HG03457 (cell line): ENCODE results near the gene NRP2.

Experiments used
- ATAC-seq: cut with Tn5 transposase; IDR thresholded peaks from one replicate; pipeline ENCODE4 v1.9.1; 2021; ENCODE audit warnings: moderate number of reproducible peaks; ENCODE audit not compliant: unreplicated experiment

NRP2 gene

DNA sequence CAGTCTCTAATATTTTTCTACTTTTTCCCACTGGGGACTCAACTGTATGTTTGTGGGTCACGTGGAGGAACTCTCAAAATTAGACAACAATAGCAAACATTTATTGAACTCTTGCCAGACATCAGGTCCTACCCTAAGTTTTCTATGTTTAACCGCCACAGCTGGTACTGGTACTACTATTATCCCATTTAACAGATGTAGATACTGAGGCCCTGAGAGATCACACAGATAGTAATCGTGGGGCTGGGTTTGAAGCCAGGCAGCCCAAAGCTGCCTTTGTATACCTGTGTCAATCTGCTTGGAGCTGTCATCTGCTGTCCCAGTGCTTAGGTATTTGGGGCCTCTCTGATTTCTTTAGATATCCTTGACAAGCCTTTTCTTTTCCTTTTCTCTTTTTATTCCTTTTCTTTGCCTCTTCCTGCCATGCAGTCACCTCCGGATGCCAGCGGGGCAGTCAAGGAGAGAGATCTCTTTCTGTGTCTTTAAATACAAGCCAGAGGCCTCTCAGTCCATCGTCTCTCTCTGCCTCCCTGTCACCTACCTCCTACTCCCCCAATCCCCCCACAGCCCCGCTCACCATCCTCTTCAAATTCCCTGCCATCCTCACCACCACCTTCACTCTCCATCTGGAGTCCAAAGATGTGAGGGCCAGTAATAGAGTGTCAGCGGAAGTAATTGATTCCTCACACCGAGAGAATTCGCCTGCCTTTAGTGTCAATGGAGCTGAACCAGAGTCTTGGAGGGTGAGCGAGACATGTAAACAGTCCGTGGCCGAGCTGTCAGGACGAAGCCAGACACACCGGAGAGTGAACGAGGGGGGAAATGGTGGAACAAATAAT is 23.4 kb downstream of the NRP2 start:
- ATAC-seq: no peak

DNA sequence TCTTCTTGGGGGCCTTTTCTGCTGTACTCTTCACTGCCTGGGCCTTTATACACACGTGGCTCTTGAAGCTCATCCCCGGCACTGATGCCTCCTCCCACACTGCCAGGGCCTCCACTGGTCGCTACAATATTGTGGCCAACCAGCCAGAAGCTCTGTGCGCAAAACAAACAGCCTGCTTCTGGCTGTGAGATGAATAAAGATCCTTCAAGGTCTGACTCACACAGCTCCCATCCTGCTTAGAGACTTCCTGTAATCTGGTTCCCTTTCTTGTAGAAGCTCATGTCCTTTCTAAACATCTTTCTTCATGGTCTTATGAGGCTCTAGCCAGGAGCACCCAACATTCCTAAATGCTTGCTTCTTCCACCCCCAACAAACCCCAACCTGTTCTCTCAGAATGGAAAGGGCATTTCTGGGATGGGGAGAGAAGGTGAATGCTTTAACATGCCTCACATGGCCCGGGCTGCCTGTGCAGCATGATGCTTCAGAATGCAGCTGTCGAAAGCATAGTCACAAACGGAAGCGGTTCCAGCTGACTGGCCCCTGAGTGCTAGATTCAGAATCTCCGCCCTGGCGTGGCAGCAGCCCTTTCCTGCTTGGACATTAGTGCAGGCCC is 24.6 kb downstream of the NRP2 start:
- ATAC-seq: peak; percentile 96

DNA sequence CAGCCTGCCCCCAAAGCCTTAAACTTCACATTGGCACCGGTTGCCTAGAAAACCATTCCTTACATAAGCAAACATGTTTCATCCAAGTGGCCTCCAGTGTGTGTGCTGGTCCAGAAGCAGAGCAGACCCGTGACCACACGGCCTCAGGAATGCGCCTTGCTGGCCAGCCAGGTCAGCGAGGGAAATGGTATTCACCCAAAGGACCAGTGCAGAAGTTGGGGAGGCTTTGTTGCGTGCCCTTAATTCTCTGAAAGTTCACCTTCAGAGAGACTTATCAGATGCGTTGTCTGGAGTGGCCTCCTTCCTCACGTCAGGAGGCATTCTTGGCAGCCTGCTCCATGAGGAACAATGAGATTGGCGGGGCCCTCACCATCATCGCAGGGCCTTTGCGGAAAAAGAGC is 25.9 kb downstream of the NRP2 start:
- no peak for ATAC-seq

DNA sequence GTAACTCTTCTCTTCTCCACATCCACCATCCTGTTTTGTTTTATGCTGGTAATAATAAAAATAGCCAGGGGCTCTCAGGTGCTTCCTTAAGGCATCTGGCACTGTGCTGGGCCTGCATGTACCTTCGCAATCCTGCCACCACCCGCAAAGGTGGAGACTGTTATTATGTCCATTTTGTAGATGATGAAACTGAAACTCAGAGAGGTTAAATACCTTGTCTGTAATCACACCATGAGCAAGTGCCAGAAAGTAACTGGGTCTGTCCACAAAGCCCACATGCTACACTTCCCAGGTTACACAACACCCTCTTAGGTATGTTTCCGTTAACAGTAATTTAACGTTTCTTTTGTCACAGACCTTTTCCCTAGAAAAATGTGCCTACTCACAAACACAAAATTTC is 27.0 kb downstream of the NRP2 start:
- no peak for ATAC-seq

DNA sequence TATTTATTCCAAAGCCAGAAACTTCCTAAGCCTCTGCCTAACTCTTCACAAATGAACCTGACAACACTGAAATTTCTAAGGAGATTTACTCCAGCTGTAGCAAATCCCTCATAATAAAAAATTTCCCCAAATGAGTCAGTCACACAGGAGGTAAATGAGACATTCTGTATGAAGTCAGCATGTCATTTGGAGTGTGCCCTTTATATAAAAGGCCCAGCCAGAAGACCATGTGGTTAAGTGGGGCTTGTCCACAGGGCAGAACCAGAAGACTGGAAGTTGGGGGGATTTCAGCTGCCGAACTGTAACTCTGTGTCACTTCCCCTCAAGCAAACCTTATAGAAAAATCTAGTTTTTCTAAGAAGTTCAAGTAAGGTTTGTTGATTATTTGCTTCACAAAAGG is 30.2 kb downstream of the NRP2 start:
- ATAC-seq: no peak

DNA sequence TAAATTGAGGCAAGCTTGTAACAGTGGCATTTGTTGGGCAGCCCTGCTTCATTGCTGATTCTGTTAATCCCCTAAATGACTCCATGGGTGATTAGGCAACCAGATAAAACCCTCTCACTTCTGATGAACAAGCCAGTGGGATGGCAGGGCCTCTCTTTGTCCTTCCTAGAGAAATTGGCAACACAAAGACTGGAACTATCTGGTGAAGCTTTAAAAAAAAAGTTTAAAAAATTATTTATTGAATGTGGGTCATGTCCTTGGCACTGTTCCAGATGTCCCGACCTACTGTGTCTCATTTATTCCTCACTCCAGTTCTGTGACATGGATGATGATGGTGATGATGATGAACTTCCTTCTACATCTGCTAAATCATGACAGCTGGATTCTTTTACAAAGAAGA is 30.8 kb downstream of the NRP2 start:
- ATAC-seq: no peak

GRCh38 chr2:205714058-205714776 is 31.9 kb downstream of the NRP2 start:
- ATAC-seq: peak; percentile 71

DNA sequence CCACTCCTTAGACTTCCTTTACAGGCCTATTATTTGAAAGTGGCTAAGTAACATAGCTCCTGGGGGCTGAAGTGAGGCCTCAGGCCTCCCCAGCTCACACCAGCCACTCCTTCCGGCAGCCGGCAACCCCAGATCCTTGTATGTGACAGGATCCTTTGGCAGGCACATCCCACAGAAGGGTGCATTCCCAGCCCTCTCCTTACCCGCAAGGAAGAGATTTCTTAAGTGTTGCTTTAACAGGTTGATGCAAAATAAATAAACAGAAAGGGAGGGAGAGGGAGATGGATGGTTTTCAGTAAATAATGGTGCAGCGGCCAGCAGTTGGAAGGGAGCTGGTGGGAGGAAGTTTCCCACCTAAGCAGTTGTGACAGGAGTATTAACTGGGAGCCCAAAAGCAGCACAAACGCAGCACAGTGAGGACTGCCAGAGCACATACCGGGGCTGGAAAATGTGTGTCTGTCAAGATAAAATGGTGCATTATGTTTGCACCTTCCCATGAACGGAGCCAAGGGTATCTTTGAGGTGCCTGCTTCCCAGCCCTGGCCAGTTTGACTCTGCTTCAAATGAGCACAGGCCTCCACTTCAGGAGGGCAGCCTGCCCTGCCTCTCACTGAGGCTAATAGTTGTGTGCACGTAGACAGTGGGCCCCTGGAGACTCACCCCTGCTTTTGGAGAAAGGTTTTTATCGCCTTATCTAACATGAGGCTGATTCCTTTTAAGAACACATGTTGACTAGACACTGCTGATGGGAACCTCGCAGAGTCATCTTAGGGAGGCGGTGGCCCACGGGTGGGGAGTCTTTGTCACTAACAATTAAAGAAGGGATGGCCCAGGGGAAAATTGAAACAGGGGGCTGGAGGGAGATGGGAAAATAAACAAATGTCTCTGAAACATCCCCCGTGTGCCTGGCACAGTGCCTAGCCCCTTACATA is 32.8 kb downstream of the NRP2 start:
- ATAC-seq: no peak

DNA sequence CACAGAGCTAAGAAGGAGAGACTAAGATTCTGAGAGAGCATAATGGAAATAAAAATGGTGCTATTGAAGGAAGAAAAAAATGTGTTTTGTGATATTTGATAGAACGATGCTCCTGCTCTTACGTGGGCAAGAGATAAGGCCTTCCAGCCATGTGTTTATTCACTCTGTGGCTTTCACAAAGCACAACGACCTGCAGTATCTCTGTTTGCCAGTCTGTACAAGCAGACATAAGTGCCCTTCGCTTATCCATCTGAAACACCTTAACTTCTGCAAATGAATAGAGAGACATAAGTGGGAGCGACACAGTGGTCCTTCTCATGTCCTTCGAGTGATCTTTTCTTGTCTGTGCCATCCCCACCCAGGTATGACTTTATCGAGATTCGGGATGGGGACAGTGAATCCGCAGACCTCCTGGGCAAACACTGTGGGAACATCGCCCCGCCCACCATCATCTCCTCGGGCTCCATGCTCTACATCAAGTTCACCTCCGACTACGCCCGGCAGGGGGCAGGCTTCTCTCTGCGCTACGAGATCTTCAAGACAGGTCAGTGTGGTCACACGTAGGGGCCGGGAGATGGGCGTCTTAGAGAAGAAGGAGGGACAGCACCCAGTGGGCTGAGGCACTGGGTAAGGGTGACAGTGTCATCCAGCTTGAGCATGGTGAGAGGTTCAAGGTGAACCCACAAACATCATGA is 33.7 kb downstream of the NRP2 start:
- no peak for ATAC-seq

- no peak for ATAC-seq
These were observed 35.0 kb downstream of the NRP2 start for GRCh38 chr2:205717175-205717846.

DNA sequence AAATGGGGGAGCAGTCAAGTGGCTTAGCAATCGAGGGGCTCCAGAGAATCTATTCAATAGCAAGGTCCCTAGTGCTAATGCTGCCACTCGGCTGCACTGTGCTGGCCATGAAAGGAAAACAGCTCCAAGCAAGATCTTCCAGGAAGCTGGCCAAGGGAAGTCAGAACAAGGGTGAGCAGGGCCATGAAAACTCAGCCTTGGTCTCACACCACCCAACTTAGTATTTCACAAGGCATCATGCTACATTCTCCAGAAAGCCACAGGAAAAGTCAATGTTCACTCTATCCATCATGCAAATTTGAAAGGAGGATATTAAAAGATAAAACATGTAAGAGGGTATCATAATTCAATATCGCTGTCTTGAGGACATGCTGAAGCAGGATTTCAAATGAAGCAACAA is 35.7 kb downstream of the NRP2 start:
- ATAC-seq: no peak

DNA sequence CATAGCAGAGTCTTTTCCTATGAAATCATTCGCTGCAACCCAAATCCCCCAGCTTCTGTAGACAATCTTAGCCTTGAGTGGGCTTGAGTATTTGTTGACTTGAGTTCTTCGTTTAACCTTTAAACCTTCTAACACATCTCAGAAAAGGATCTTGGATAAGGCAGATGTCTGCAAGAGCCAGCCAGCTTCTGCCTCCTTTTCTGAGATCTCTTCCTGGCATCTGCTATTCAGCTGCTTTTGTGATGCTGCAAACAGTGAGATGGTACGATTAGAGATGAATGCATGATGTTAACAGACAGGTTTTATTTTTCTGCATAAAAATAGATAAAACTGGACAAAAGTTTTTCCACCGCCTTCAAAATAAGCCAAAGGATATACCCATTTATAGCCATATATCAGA is 37.5 kb downstream of the NRP2 start:
- ATAC-seq: no peak

GRCh38 chr2:205720451-205720902 is 38.2 kb downstream of the NRP2 start:
- no peak for ATAC-seq

DNA sequence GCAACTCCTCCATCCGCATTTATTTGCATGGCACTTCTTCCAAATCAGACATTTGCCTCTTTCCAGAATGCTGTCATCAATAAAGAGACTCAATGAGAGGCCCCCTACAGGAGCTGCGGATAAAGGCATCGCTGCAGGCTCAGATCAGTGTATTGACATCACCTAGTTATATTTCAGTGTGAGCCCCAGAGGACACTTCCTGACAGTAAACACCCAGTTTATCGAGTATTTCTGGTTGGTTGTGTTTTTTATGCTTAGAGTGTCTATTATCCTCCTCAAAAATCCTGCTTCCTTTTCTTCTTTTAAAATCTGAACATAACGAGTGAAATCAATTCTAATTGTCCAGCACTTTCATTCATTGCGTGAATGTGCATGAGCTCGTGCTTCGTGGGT is 38.8 kb downstream of the NRP2 start:
- ATAC-seq: no peak

DNA sequence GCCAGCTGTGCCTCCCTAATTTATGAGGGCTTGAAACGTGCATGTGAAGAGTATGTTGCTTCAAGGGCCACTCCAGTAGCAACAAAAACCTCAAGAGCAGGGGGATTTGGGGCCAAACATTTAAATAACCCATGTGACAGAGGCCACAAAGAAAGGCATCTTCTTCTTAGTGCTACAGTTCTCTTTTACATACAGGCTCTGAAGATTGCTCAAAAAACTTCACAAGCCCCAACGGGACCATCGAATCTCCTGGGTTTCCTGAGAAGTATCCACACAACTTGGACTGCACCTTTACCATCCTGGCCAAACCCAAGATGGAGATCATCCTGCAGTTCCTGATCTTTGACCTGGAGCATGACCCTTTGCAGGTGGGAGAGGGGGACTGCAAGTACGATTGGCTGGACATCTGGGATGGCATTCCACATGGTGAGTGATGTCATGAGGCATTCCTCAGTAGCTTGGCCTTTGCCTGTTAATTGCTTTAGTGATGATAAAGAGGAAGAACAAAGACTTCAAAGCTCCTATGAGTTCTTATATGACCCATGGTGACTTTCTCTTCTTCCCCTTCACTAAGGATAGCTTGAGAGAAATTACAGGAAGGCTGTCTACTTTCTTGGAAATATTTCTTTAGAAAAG is 40.1 kb downstream of the NRP2 start:
- no peak for ATAC-seq

DNA sequence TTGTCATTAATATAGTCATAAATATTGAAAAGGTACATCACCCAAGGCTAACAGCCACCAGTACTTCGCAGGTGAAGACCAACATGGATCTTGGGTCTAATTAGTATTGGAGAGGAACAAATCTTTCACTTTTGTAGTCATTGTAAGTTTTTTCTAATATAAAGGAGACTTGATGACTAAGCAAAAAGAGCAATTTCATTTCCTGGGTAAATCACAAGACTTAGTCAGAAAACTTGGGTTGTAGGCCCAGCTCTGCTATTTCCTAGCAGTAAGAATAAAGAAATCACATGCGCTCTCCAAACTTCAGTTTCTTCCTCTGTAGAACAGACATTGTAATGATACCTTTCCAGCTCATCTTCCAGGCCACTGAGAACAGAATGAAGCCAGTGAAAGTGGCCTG is 40.9 kb downstream of the NRP2 start:
- ATAC-seq: no peak

DNA sequence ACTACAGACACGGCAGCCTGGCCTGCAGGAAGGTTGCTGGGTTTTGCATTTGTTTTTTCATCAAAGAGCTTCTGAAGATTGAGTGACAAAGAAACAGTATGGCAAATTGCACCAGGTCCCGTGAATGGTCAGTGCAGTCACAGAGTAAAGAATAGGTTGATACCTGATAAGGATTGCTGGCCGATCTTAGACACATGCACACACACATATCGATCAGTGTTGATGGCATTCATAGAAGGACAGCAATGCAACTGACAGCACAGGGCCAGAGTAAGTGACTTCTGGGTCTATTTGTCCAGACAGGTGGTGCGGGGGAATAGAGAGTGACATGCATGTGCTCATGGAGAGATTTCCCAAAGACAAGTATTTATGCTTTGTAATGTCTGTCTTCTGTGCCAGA is 42.8 kb downstream of the NRP2 start:
- no peak for ATAC-seq

DNA sequence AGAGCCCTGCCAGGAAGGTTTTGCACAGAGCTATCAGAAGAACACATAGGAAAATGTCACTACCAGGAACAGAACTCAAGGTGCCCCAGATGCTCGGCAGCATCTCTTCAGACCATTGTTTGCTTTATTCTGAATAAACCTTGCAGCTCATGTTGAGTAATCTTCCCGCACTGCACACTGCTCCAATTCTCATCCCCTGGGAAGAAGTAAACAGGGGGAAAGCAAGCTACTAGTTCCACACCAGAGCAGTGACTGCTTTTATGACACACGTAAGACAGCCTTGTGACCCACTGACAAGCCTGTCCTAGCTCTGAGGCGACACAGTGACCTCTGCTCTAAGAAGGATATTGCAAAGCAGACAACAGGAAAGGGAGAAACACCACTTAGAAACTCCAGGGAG is 44.2 kb downstream of the NRP2 start:
- no peak for ATAC-seq

DNA sequence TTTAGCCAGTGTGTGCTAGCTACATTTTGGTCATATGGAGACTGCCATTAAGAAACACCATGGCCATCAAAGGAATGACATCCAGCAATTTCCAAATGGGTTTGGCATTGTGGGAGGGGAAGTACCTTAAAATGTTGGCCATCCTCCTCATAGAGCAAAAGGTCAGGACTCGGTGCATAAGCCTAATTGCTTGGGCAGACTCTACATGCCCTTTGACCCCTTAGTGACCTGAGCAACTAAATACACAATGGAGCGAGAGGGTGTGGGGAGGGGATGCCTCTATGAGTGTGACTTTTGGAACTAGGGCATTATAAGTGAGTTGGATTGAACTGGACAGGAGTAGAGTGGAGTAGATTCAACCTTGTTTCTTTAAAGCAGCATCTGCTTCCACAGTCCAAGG is 44.9 kb downstream of the NRP2 start:
- no peak for ATAC-seq
